Liver (tissue), 9 donors: Measurements from ENCODE around the gene TSC22D3. TPM values are rescaled to one million over a fixed set of nuclear protein-coding genes. Genes with fewer than 3 reads are reported as not detected.

ENCODE experiments used
- DNase-seq: peaks from one replicate; pipeline ENCODE4 v3.0.0-alpha.2; 2017; ENCODE audit warnings: low spot score
- H3K27ac ChIP-seq, 2 donors: one replicate each; pipeline ENCODE4 v1.7.0; 2013; ENCODE audit warnings: inconsistent platforms in 2 of 2, low read length in 2 of 2, control low read depth in 1 of 2, low read depth in 1 of 2, mild to moderate bottlenecking in 1 of 2
- H3K27me3 ChIP-seq, 4 donors: one replicate each; pipeline versions ENCODE4 v1.6.1 to v1.7.0; 2013; ENCODE audit warnings: low read length in 3 of 4, inconsistent platforms in 1 of 4, mild to moderate bottlenecking in 1 of 4, moderate library complexity in 1 of 4; ENCODE audit not compliant: control insufficient read depth in 4 of 4, insufficient read depth in 4 of 4
- H3K36me3 ChIP-seq, 4 donors: one replicate each; pipeline versions ENCODE4 v1.6.1 to v1.7.0; 2013; ENCODE audit warnings: low read length in 3 of 4, mild to moderate bottlenecking in 3 of 4, low read depth in 1 of 4, moderate library complexity in 1 of 4; ENCODE audit not compliant: control insufficient read depth in 4 of 4, insufficient read depth in 3 of 4
- H3K4me1 ChIP-seq, 4 donors: one replicate each; pipeline versions ENCODE4 v1.6.1 to v1.7.0; 2013; ENCODE audit warnings: low read length in 3 of 4, mild to moderate bottlenecking in 3 of 4, moderate library complexity in 1 of 4; ENCODE audit not compliant: control insufficient read depth in 4 of 4, insufficient read depth in 4 of 4
- H3K4me3 ChIP-seq, 3 donors: one replicate each; pipeline versions ENCODE4 v1.6.1 to v1.7.0; 2013; ENCODE audit warnings: low read length in 3 of 3, control low read depth in 1 of 3, low read depth in 1 of 3, mild to moderate bottlenecking in 1 of 3
- H3K9ac ChIP-seq, 2 donors: one replicate each; pipeline ENCODE4 v1.7.0; 2013; ENCODE audit warnings: low read length in 2 of 2, mild to moderate bottlenecking in 2 of 2, moderate library complexity in 2 of 2, control low read depth in 1 of 2, low read depth in 1 of 2
- H3K9me3 ChIP-seq, 4 donors: one replicate each; pipeline versions ENCODE4 v1.6.1 to v1.7.0; 2013; ENCODE audit warnings: low read length in 3 of 4; ENCODE audit not compliant: control insufficient read depth in 4 of 4
- FOXA1 ChIP-seq: IDR thresholded peaks from 2 replicates; pipeline ENCODE4 v1.6.1; 2016; ENCODE audit warnings: antibody characterized with exemption
- GABPA ChIP-seq, 2 donors: IDR thresholded peaks in 1 of 2; conservative IDR thresholded peaks in 1 of 2; 2 replicates each; pipeline ENCODE4 v1.6.1; 2016; ENCODE audit warnings: antibody characterized with exemption in 2 of 2, mild to moderate bottlenecking in 1 of 2, moderate library complexity in 1 of 2
- HNF4A ChIP-seq, 2 donors: conservative IDR thresholded peaks; 2 replicates each; pipeline ENCODE4 v1.6.1; 2016; ENCODE audit warnings: antibody characterized with exemption in 2 of 2, mild to moderate bottlenecking in 2 of 2
- JUND ChIP-seq, 2 donors: IDR thresholded peaks; 2 replicates each; pipeline ENCODE4 v1.6.1; 2016; ENCODE audit warnings: antibody characterized with exemption in 2 of 2
- NR2F2 ChIP-seq: IDR thresholded peaks from 2 replicates; pipeline ENCODE4 v1.6.1; 2016; ENCODE audit warnings: antibody characterized with exemption
- RAD21 ChIP-seq, 2 donors: IDR thresholded peaks; 2 replicates each; pipeline ENCODE4 v1.6.1; 2016; ENCODE audit warnings: antibody characterized with exemption in 2 of 2, mild to moderate bottlenecking in 2 of 2
- RXRA ChIP-seq, 2 donors: IDR thresholded peaks; 2 replicates each; pipeline ENCODE4 v1.6.1; 2017 to 2018; ENCODE audit warnings: antibody characterized with exemption in 2 of 2, mild to moderate bottlenecking in 1 of 2
- YY1 ChIP-seq: IDR thresholded peaks from 2 replicates; pipeline ENCODE4 v1.6.1; 2016; ENCODE audit warnings: antibody characterized with exemption, mild to moderate bottlenecking
- WGBS: extraction: QIAGEN DNeasy Blood & Tissue Kit; methylation state at CpG from one replicate; pipeline ENCODE4 v1.1.7; 2013; 5-methylcytosine and 5-hydroxymethylcytosine counted together
- polyA plus RNA-seq, 2 donors: library from polyadenylated mRNA; stranded (reverse) in 1 of 2; unstranded in 1 of 2; fragments of 200-250 nt in 1 of 2; fragments of >200 nt in 1 of 2; fragmentation: Nextera tagmentation in 1 of 2; extraction: Ambion mirVana in 1 of 2; gene quantifications; one replicate each; pipeline versions ENCODE4 v1.2.1 to v1.2.3, GENCODE V29; 2013 to 2015
- total RNA-seq, 2 donors: library from RNA; depleted of rRNA; stranded (reverse); fragments of >200 nt; gene quantifications; one replicate each; pipeline ENCODE4 v1.2.3, GENCODE V29; 2014
- TF ChIP-seq, protein P1 (sequence below): IDR thresholded peaks from 2 replicates; pipeline ENCODE4 v1.6.1; 2016; ENCODE audit warnings: antibody characterized with exemption
- TF ChIP-seq, protein P2 (sequence below): IDR thresholded peaks from 2 replicates; pipeline ENCODE4 v1.6.1; 2016; ENCODE audit warnings: antibody characterized with exemption, mild to moderate bottlenecking
- donor health status: healthy.
- donor health status: healthy.
- donor health status: healthy.
- donor health status: healthy.
- donor health status: healthy.

Gene TSC22D3
- total and polyA plus RNA-seq, 4 donors = 10.5 to 128 (median 48.1) TPM

DNA sequence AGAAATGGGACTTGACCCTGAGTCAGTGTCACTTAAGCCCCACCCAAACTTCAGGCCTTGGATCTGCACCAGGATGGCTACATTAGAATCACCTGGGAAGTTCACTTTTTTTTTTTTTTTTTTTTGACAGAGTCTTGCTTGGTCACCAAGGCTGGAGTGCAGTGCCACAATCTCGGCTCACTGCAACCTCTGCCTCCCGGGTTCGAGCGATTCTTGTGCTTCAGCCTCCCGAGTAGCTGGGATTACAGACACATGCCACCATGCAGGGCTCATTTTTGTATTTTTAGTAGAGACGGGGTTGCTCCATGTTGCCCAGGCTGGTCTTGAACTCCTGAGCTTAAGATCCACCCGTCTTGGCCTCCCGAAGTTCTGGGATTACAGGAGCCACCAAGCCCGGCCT lies 4.9 kb upstream of the TSC22D3 start:
- 94% methylated on average over 9 of the region's 9 CpGs for WGBS
- no peaks in the 10 kb centered on the region for H3K36me3 ChIP-seq
- no peak overlapping the region for H3K27ac ChIP-seq
- no peaks in the 10 kb centered on the region for H3K27me3 ChIP-seq
- H3K9ac ChIP-seq = no peak overlapping the region
- H3K4me1 ChIP-seq = peaks cover 0 to 10% (median 3%) of the 10 kb centered on the region in 4 donors
- no peaks in the 10 kb centered on the region for H3K9me3 ChIP-seq
- DNase-seq = no peak
- TF ChIP-seq FOXA1 = no peak
- no peak for TF ChIP-seq GABPA (IDR thresholded peaks at IDR 0.05 in 1 of 2, conservative IDR thresholded peaks at IDR 0.05 in 1 of 2)
- TF ChIP-seq RXRA (IDR thresholded peaks at IDR 0.05) = no peak
- no peak for TF ChIP-seq JUND (IDR thresholded peaks at IDR 0.05)
- TF ChIP-seq YY1 = no peak
- TF ChIP-seq, protein P1, sequence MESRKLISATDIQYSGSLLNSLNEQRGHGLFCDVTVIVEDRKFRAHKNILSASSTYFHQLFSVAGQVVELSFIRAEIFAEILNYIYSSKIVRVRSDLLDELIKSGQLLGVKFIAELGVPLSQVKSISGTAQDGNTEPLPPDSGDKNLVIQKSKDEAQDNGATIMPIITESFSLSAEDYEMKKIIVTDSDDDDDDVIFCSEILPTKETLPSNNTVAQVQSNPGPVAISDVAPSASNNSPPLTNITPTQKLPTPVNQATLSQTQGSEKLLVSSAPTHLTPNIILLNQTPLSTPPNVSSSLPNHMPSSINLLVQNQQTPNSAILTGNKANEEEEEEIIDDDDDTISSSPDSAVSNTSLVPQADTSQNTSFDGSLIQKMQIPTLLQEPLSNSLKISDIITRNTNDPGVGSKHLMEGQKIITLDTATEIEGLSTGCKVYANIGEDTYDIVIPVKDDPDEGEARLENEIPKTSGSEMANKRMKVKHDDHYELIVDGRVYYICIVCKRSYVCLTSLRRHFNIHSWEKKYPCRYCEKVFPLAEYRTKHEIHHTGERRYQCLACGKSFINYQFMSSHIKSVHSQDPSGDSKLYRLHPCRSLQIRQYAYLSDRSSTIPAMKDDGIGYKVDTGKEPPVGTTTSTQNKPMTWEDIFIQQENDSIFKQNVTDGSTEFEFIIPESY = no peak
- TF ChIP-seq NR2F2 = no peak
- no peak overlapping the region for H3K4me3 ChIP-seq

DNA sequence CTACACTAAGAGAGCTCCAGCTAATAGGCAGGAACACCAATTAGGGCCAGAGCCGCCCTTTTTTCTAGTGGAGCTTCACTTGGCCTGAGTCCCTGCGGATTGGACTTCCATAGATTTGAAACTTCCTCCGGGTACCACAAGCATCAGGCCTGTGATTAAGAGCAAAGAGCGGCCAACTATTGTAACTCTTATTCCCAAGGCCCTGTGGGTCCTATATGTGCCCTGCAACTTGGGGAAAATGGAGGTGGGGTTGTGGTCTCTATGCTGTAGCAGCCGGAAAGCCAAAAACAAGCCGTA lies 1.9 kb upstream of the TSC22D3 start, which contains the start of gene NCBP2L:
Gene NCBP2L, plus strand, starts transcription at position 198 of the 297 bp plus-strand sequence. CDS start 16,488 bp downstream, outside the sequence.
- Histone ChIP-seq H3K27me3 (no peaks in the 10 kb centered on the region), H3K36me3 (no peaks in the 10 kb centered on the region), H3K9me3 (no peaks in the 10 kb centered on the region), H3K9ac (peak within 1 kb of the TSS in 1 of 2 donors; percentile 42), H3K4me1 (peaks cover 2 to 25% (median 12%) of the 10 kb centered on the region in 4 donors), H3K27ac (no peak within 1 kb of the TSS), H3K4me3 (peak within 1 kb of the TSS in 1 of 3 donors; percentile 66)
- DNase-seq = no peak
- TF ChIP-seq FOXA1 (no peak), HNF4A (conservative IDR thresholded peaks at IDR 0.05) (peak in 1 of 2 donors; percentile 19), JUND (IDR thresholded peaks at IDR 0.05) (no peak), NR2F2 (no peak), RAD21 (IDR thresholded peaks at IDR 0.05) (peak in 1 of 2 donors; percentile 1)
- TF ChIP-seq, protein P1 = no peak
- TF ChIP-seq, protein P2, sequence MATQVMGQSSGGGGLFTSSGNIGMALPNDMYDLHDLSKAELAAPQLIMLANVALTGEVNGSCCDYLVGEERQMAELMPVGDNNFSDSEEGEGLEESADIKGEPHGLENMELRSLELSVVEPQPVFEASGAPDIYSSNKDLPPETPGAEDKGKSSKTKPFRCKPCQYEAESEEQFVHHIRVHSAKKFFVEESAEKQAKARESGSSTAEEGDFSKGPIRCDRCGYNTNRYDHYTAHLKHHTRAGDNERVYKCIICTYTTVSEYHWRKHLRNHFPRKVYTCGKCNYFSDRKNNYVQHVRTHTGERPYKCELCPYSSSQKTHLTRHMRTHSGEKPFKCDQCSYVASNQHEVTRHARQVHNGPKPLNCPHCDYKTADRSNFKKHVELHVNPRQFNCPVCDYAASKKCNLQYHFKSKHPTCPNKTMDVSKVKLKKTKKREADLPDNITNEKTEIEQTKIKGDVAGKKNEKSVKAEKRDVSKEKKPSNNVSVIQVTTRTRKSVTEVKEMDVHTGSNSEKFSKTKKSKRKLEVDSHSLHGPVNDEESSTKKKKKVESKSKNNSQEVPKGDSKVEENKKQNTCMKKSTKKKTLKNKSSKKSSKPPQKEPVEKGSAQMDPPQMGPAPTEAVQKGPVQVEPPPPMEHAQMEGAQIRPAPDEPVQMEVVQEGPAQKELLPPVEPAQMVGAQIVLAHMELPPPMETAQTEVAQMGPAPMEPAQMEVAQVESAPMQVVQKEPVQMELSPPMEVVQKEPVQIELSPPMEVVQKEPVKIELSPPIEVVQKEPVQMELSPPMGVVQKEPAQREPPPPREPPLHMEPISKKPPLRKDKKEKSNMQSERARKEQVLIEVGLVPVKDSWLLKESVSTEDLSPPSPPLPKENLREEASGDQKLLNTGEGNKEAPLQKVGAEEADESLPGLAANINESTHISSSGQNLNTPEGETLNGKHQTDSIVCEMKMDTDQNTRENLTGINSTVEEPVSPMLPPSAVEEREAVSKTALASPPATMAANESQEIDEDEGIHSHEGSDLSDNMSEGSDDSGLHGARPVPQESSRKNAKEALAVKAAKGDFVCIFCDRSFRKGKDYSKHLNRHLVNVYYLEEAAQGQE = no peak
- 54% methylated on average over 6 of the region's 6 CpGs for WGBS
